Endothelial cell of umbilical vein (primary cell): Measurements from ENCODE around the gene PAK4. TPM values are rescaled to one million over a fixed set of nuclear protein-coding genes. Genes with fewer than 3 reads are reported as not detected.

ENCODE experiments used
- BruUV-seq: library from RNA; stranded (reverse); fragments of 400-500 nt; replicated peaks from 2 replicates; lab custom pipeline; 2021; lab: Mats Ljungman, UMichigan
- CTCF ChIA-PET: fragments of 300-600, 350-600 bp; sonication (Branson Sonifier 250); formaldehyde crosslinking; loops from one replicate; lab custom pipeline; 2021; ENCODE audit warnings: antibody characterized with exemption, inconsistent platforms; lab: Charles Lee
- POLR2A ChIA-PET: fragments of 300-600, 350-600 bp; sonication (Branson Sonifier 250); formaldehyde crosslinking; loops from one replicate; lab custom pipeline; 2021; ENCODE audit warnings: antibody characterized with exemption, inconsistent platforms; lab: Charles Lee
- DNase-seq: peaks from one replicate; pipeline ENCODE4 v3.0.0-alpha.2; 2011; ENCODE audit warnings: low read depth, low spot score
- FAIRE-seq: peaks from 2 replicates; lab custom pipeline; 2011; peaks lifted over from hg19 to GRCh38; lab: Jason Lieb, UNC
- H2AFZ ChIP-seq: 2 replicates; pipeline ENCODE4 v1.6.0; 2012; ENCODE audit warnings: low read depth, low read length, control low read depth, inconsistent platforms
- H3K27ac ChIP-seq: 2 replicates; pipeline ENCODE4 v1.5.1; 2011; ENCODE audit warnings: low read depth, mild to moderate bottlenecking, control low read depth, low read length, moderate library complexity; ENCODE audit not compliant: insufficient read depth
- H3K27me3 ChIP-seq, 2 experiments: 2 replicates each; pipeline versions ENCODE4 v1.6.0 to v1.6.1; 2011; ENCODE audit warnings: low read length in 2 of 2, mixed read lengths in 1 of 2; ENCODE audit not compliant: control insufficient read depth in 2 of 2, insufficient read depth in 2 of 2
- H3K36me3 ChIP-seq, 2 experiments: 2 replicates in 1 of 2; 3 replicates in 1 of 2; pipeline ENCODE4 v1.5.1; 2011; ENCODE audit warnings: low read length in 2 of 2, mild to moderate bottlenecking in 1 of 2, moderate library complexity in 1 of 2; ENCODE audit not compliant: control insufficient read depth in 2 of 2, insufficient read depth in 2 of 2; ENCODE audit errors: extremely low read depth in 1 of 2
- H3K4me1 ChIP-seq: 3 replicates; pipeline ENCODE4 v1.5.1; 2011; ENCODE audit warnings: mild to moderate bottlenecking, low read length; ENCODE audit not compliant: control insufficient read depth, insufficient read depth; ENCODE audit errors: extremely low read depth
- H3K4me2 ChIP-seq: 2 replicates; pipeline ENCODE4 v1.6.1; 2011; ENCODE audit warnings: low read length, control low read depth, mixed read lengths; ENCODE audit not compliant: insufficient read depth
- H3K4me3 ChIP-seq, 3 experiments: fragments of 200-600 bp in 1 of 3; sonication (generic), shearing (Covaris generic) in 1 of 3; replicated peaks in 1 of 3; 2 replicates each; pipeline ENCODE4 v1.5.1; 2011 to 2016; ENCODE audit warnings: control low read depth in 3 of 3, low read length in 3 of 3, mild to moderate bottlenecking in 2 of 3, inconsistent platforms in 1 of 3, low read depth in 1 of 3, moderate library complexity in 1 of 3; ENCODE audit not compliant: insufficient read depth in 1 of 3
- H3K79me2 ChIP-seq: 2 replicates; pipeline ENCODE4 v1.6.0; 2012; ENCODE audit warnings: low read length, inconsistent platforms; ENCODE audit not compliant: control insufficient read depth, insufficient read depth
- H3K9ac ChIP-seq: replicated peaks from 2 replicates; pipeline ENCODE3; 2011; ENCODE audit warnings: low read length, control low read depth; ENCODE audit not compliant: insufficient read depth; ENCODE audit errors: extremely low read depth
- H3K9me1 ChIP-seq: replicated peaks from 3 replicates; pipeline ENCODE4 v1.6.0; 2011; ENCODE audit warnings: mild to moderate bottlenecking, low read length; ENCODE audit not compliant: control insufficient read depth, insufficient read depth; ENCODE audit errors: extremely low read depth
- H3K9me3 ChIP-seq: replicated peaks from 2 replicates; pipeline ENCODE4 v1.5.1; 2012; ENCODE audit warnings: low read length, inconsistent platforms; ENCODE audit not compliant: control insufficient read depth, insufficient read depth
- H4K20me1 ChIP-seq: replicated peaks from 2 replicates; pipeline ENCODE3; 2011; ENCODE audit warnings: mild to moderate bottlenecking, low read length; ENCODE audit not compliant: control insufficient read depth, insufficient read depth; ENCODE audit errors: extremely low read depth
- EZH2 ChIP-seq: IDR thresholded peaks from 2 replicates; pipeline ENCODE4 v1.6.1; 2012; ENCODE audit warnings: borderline replicate concordance, low read depth, mild to moderate bottlenecking, moderate library complexity, low read length, inconsistent platforms; ENCODE audit not compliant: severe bottlenecking
- FOS ChIP-seq: IDR thresholded peaks from 2 replicates; pipeline ENCODE4 v1.6.1; 2011; ENCODE audit warnings: mild to moderate bottlenecking, low read length, moderate library complexity, borderline replicate concordance; ENCODE audit not compliant: insufficient read depth
- GATA2 ChIP-seq: IDR thresholded peaks from 2 replicates; pipeline ENCODE4 v1.7.0; 2011; ENCODE audit warnings: low read depth, mild to moderate bottlenecking, moderate library complexity, mixed read lengths, low read length; ENCODE audit not compliant: insufficient read length, insufficient read depth
- JUN ChIP-seq: IDR thresholded peaks from 2 replicates; pipeline ENCODE4 v1.6.1; 2011; ENCODE audit warnings: borderline replicate concordance, low read depth; ENCODE audit not compliant: insufficient read length, insufficient read depth
- MYC ChIP-seq: IDR thresholded peaks from one replicate; pipeline ENCODE4 v1.6.1; 2011; ENCODE audit warnings: mild to moderate bottlenecking, low read depth, low read length
- POLR2A ChIP-seq: IDR thresholded peaks from 2 replicates; pipeline ENCODE4 v1.6.1; 2012; ENCODE audit warnings: low read depth, mild to moderate bottlenecking, control low read depth, low read length
- POLR2AphosphoS5 ChIP-seq: IDR thresholded peaks from 2 replicates; pipeline ENCODE4 v1.6.1; 2012; ENCODE audit warnings: low read depth, mild to moderate bottlenecking, control low read depth, low read length, moderate library complexity; ENCODE audit not compliant: insufficient read depth
- dilution Hi-C: fragments of 300-500 bp; cut with MboI; formaldehyde crosslinking; loops from one replicate; pipeline ENCODE4 v1.15.0; 2019; ENCODE audit warnings: low sequenced_read_pairs; ENCODE audit not compliant: extremely low pct_ligation_motif_present
- intact Hi-C: fragments of 100-400 bp; cut with micrococcal nuclease; formaldehyde crosslinking; loops from one replicate; pipeline ENCODE4 v1.10.0; 2022
- polyA plus RNA-seq, 4 experiments: library from polyadenylated mRNA; depleted of rRNA in 3 of 4; stranded (reverse) in 3 of 4; unstranded in 1 of 4; fragments of >200 nt; gene quantifications; 2 replicates each; pipeline versions ENCODE4 v1.2.1 to v1.2.3, GENCODE V29; 2011 to 2012; ENCODE audit warnings: missing spikeins in 1 of 4
- total RNA-seq: library from RNA; stranded (reverse); gene quantifications from 2 replicates; pipeline ENCODE4 v1.2.3, GENCODE V29; 2021
- TF ChIP-seq, protein P1 (sequence below), 2 donors: IDR thresholded peaks; 1 replicate in 1 of 2; 2 replicates in 1 of 2; pipeline ENCODE4 v1.5.1; 2011; ENCODE audit warnings: low read length in 2 of 2, mild to moderate bottlenecking in 2 of 2, moderate library complexity in 2 of 2, control low read depth in 1 of 2, inconsistent platforms in 1 of 2, low read depth in 1 of 2; ENCODE audit not compliant: insufficient read depth in 1 of 2; ENCODE audit errors: extremely low read depth in 1 of 2
- TF ChIP-seq, protein P2 (sequence below): IDR thresholded peaks from 2 replicates; pipeline ENCODE4 v1.6.1; 2011; ENCODE audit not compliant: insufficient read depth, insufficient read length

Gene PAK4
- total and polyA plus RNA-seq, 2 donors (not counting 3 experiments of a cell fraction or from before 2014, with no cell fraction given): 39.8 to 55.4 TPM

DNA sequence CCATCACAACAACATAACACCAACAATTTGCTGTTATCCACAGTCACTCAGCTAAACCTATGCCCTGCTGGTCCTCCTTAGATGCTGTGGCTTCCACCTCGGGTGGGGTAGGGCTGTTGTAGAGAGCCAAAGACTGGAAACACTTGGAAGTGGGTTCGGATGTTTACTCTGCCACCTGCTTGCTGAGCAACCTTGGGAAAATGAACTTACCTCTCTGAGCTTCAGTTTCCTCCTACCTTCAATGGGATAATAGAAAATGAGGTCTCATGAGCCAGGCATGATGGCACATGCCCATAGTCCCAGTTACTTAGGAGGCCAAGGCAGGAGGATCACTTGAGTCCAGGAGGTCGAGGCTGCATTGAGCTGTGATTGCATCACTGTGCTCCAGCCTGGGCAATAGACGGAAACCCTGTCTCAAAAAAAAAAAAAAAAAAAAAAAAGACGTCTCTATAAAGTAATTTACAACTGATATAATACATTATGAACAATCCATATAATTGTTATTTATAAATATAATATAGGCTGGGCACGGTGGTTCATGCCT is 81.8 kb downstream of the PAK4 start:
- Histone ChIP-seq H3K27ac (no peak overlapping the region), H2AFZ (no peak overlapping the region), H3K9me1 (no peaks in the 10 kb centered on the region), H3K9ac (no peak overlapping the region), H3K79me2 (no peaks in the 10 kb centered on the region), H4K20me1 (no peaks in the 10 kb centered on the region), H3K4me1 (no peaks in the 10 kb centered on the region), H3K9me3 (no peaks in the 10 kb centered on the region), H3K36me3 (no peaks in the 10 kb centered on the region), H3K27me3 (peaks cover 11 to 23% of the 10 kb centered on the region in 2 experiments), H3K4me3 (no peak overlapping the region), H3K4me2 (no peak overlapping the region)
- POLR2A ChIA-PET: no interaction called here
- intact Hi-C loops (no loop called here), dilution Hi-C loops (no loop called here)
- DNase-seq (no peak), FAIRE-seq (no peak)
- BruUV-seq: no TSS peak
- no peak for TF ChIP-seq JUN
- no peak for TF ChIP-seq POLR2AphosphoS5
- no peak for TF ChIP-seq FOS
- TF ChIP-seq, protein P1, sequence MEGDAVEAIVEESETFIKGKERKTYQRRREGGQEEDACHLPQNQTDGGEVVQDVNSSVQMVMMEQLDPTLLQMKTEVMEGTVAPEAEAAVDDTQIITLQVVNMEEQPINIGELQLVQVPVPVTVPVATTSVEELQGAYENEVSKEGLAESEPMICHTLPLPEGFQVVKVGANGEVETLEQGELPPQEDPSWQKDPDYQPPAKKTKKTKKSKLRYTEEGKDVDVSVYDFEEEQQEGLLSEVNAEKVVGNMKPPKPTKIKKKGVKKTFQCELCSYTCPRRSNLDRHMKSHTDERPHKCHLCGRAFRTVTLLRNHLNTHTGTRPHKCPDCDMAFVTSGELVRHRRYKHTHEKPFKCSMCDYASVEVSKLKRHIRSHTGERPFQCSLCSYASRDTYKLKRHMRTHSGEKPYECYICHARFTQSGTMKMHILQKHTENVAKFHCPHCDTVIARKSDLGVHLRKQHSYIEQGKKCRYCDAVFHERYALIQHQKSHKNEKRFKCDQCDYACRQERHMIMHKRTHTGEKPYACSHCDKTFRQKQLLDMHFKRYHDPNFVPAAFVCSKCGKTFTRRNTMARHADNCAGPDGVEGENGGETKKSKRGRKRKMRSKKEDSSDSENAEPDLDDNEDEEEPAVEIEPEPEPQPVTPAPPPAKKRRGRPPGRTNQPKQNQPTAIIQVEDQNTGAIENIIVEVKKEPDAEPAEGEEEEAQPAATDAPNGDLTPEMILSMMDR (IDR thresholded peaks at IDR 0.05; ENCODE audit: extremely low read depth in 1 of 2, insufficient read depth in 1 of 2, low read depth in 1 of 2, low read length in 2 of 2): no peak
- TF ChIP-seq POLR2A: no peak
- TF ChIP-seq MYC: no peak
- TF ChIP-seq, protein P2, sequence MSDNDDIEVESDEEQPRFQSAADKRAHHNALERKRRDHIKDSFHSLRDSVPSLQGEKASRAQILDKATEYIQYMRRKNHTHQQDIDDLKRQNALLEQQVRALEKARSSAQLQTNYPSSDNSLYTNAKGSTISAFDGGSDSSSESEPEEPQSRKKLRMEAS: no peak
- TF ChIP-seq EZH2: no peak
- TF ChIP-seq GATA2: no peak
- CTCF ChIA-PET: interaction anchor here (0.7 kb wide), 1 partner anchor 601 kb away, joined by 4 read pairs; no protein-coding TSS in a partner anchor
